ENCODE data around the gene KIAA1586.
"Not testable (repeated sequence)": the region's sequence is repeated elsewhere in the genome, so short reads cannot be mapped to it uniquely, and the experiment has no call there.

Gene KIAA1586

GRCh38 chr6:57046332-57047256 is at the start of gene KIAA1586:
TSS of gene KIAA1586 (plus strand) at chr6:57046693. CDS start at chr6:57046756, 63 bp downstream.
- peak; percentile 65 for DNase-seq (ENCODE audit: low read depth)

- DNase-seq (ENCODE audit: low read depth): no peak
Observed at GRCh38 chr6:56999049-56999448, 47.4 kb upstream of the KIAA1586 start.

GRCh38 chr6:56999748-57000147 is 46.7 kb upstream of the KIAA1586 start:
- DNase-seq (ENCODE audit: low read depth): not testable (repeated sequence)

- no peak for DNase-seq (ENCODE audit: low read depth)
Observed at GRCh38 chr6:57002197-57002596, 44.3 kb upstream of the KIAA1586 start.

GRCh38 chr6:57004292-57004691 is 42.2 kb upstream of the KIAA1586 start:
- no peak for DNase-seq (ENCODE audit: low read depth)

GRCh38 chr6:57006101-57006500 is 40.4 kb upstream of the KIAA1586 start:
- no peak for DNase-seq (ENCODE audit: low read depth)

GRCh38 chr6:57008069-57008468 is 38.4 kb upstream of the KIAA1586 start:
- DNase-seq (ENCODE audit: low read depth): not testable (repeated sequence)

GRCh38 chr6:57013521-57013926 is 33.0 kb upstream of the KIAA1586 start:
- DNase-seq (ENCODE audit: low read depth): no peak

GRCh38 chr6:57017069-57017468 is 29.4 kb upstream of the KIAA1586 start:
- DNase-seq (ENCODE audit: low read depth): no peak

GRCh38 chr6:57017841-57018240 is 28.7 kb upstream of the KIAA1586 start:
- DNase-seq (ENCODE audit: low read depth): no peak

- DNase-seq (ENCODE audit: low read depth): no peak
Observed at GRCh38 chr6:57019434-57019833, 27.1 kb upstream of the KIAA1586 start.

GRCh38 chr6:57021086-57021720 is 25.3 kb upstream of the KIAA1586 start:
- DNase-seq (ENCODE audit: low read depth): no peak

- DNase-seq (ENCODE audit: low read depth): no peak
Observed at GRCh38 chr6:57024321-57024720, 22.2 kb upstream of the KIAA1586 start.

- no peak for DNase-seq (ENCODE audit: low read depth)
Observed at GRCh38 chr6:57024775-57025174, 21.7 kb upstream of the KIAA1586 start.

GRCh38 chr6:57026001-57026400 is 20.5 kb upstream of the KIAA1586 start:
- DNase-seq (ENCODE audit: low read depth): no peak

GRCh38 chr6:57027301-57027700 is 19.2 kb upstream of the KIAA1586 start:
- DNase-seq (ENCODE audit: low read depth): no peak

GRCh38 chr6:57029213-57029612 is 17.3 kb upstream of the KIAA1586 start:
- DNase-seq (ENCODE audit: low read depth): no peak

- no peak for DNase-seq (ENCODE audit: low read depth)
Observed at GRCh38 chr6:57033228-57033627, 13.3 kb upstream of the KIAA1586 start.

- DNase-seq (ENCODE audit: low read depth): no peak
Observed at GRCh38 chr6:57035549-57035948, 10.9 kb upstream of the KIAA1586 start.

- no peak for DNase-seq (ENCODE audit: low read depth)
Observed at GRCh38 chr6:57038906-57039305, 7.6 kb upstream of the KIAA1586 start.

- no peak for DNase-seq (ENCODE audit: low read depth)
Observed at GRCh38 chr6:57040011-57040410, 6.5 kb upstream of the KIAA1586 start.

GRCh38 chr6:57044061-57044460 is 2.4 kb upstream of the KIAA1586 start:
- DNase-seq (ENCODE audit: low read depth): not testable (repeated sequence)

GRCh38 chr6:57044568-57044967 is 1.9 kb upstream of the KIAA1586 start:
- no peak for DNase-seq (ENCODE audit: low read depth)
